HL-60/S4 treated with phorbol 12-myristate 13-acetate at 8.2 ng/mL for 4 days and 3 days (cell line): ENCODE data around the gene FAM53B.

Experiments used
- in situ Hi-C: fragments of 300-500 bp; cut with MboI; formaldehyde crosslinking; loops from 2 replicates; pipeline ENCODE4 v1.15.0; 2022; ENCODE audit warnings: low sequenced_read_pairs

FAM53B gene

DNA sequence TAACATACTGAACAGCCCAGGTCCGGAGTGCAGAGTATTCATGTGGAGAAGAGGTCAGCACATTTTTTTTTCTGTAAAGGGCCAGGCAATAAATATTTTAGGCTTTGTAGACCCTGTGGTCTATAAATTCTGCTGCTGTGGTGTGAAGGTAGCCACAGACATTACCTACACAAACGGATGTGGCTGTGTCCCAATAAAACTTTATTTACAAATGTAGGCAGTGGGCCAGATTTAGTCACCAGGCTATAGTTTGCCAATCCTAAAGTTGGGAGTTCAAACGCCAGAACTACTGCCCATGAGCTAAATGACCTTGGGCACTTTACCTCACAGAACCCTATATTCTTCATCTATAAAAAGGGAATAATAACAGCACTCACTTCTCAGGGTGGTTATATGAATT, 13.4 kb downstream of the FAM53B start:
- in situ Hi-C loops: no loop called here

DNA sequence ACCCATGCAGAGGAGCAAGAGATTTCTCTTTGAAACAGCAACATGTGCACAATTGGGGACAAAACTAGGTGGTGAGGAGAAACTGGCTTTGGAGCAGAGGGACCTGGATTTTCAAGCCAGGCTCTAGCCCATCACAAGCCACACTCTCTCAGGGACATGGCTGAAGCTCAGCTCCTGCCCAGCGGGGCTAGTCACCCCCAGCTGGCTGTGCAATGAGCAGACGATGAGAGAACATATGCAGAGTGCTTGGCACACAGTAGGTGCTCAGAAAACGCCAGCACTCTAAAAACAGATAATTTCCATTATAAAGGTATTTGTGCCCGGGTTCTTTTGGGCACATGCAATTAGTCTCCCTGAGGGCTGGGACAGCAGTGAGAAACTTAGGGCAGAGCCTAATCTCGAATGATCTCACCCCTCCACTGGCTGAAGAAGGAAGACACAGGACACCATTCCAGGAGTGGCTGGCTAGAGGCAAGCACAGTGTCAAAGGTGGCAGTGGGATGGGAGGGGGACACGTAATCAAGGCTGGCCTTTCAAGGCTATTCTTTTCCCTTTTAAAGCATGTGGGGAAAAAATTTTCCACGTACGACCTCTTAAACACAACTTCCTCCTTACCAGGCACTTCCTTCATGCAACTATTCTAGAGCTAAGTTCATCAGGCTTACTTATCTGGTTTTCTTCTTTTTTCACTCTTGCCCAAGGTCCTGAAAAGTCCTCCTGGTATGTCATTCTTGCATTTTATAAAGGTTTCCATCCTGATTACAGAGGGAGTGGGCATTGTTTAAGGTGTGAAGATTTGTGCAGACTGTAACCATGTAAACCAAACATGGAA, 15.1 kb downstream of the FAM53B start:
- in situ Hi-C loops: no loop called here

DNA sequence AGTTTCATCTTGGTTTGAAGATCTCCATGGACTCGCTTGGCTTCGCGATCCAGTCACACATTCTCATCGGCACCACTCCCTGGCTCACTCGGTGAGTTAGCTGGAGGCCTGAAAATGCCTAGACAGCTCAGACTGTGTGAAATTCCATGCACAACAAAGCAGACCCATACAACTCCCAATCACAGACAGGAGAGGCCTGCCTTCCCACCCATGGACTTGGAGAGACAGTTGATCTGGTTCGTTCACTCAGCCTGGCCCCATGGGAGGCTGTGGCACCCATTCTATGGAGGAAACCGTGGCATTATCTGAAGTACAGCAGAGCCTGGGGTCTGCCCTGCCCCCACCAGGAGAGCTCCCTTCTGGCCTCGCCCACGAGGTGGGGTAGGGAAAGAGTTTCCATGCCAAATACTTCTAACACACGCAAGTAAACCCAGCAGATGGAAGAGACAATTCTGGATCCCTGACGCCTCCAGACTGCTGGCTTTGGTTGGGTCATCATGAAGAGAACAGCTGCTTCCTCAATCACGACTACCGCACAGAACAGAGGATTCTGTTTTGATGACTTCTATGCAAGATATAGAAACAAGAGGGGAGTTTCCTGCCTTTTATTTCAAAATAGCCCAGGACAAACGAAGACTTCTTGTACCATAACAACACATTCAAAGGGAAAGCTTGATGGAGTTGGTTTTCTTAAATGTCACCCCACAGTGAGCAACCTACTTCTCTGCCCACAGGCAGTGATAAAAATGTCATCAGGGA, 15.9 kb downstream of the FAM53B start:
- in situ Hi-C loops: no loop called here

DNA sequence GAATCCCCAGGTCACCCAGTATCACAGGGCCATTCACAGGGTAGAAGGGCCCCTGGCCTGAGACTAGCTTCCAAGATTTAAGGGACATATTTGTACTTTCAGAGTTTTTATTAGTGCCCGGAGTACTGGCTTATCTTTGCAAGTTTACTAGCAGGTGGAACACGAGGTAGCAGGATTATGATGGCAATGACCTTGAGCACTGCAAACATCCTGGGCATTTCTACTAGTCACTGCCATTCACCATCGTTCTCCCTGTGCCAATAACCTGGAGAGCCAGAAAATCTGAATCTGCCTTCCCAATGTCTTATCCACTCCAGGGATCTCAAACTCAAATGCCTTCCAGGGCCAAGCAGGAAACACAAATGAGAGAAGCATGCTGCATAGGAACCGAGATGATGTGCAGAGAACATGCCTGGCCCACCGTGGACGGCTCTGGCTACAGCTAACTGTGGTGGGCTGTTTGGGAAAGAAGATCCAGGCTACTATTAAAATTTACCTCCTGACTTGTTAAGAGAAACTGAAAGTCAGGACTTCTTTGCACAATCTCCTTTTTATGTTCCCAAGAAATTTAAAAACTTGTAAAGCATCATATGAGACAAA, 16.7 kb downstream of the FAM53B start:
- in situ Hi-C loops: no loop called here

DNA sequence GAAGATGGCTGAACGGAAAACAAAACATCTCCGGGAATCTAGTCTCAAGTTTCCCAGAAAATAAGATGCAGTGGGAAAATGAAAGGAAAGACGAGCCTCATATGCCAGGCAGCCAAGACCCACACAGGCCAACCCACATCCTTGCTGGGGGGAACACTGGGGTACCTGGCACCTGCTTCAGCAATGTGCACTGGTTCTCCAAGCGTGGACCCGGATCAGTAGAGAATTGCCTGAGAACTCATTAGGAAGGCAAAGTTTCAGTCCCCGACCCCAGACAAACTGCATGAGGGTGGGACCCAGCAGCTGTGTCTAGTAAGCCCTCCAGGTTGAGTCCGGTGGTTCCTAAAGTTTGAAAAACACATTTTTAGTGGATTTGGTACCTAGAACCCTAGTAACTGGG, 18.4 kb downstream of the FAM53B start:
- in situ Hi-C loops: no loop called here

DNA sequence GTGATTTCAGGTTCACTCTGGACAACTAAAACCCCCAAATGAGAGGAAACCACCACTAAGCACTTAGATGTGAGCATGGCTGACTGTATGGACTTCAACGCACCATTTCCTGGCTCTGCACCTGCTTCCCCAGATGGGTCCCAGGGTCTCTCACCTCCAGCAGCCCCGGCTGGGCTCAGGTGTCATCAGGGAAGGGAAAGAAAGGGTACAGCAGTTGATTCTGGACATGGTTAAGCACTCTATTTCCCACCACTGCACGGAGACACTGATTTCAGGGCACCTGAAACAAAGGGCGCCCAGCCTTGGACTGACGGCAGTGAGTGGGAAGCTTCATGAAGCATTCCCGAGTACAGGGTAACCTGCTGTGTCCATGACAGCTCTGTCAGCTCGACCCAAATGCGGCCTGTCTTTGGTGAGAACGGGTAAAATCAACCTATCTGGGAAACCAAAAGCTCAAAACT, 19.0 kb downstream of the FAM53B start:
- in situ Hi-C loops: no loop called here

DNA sequence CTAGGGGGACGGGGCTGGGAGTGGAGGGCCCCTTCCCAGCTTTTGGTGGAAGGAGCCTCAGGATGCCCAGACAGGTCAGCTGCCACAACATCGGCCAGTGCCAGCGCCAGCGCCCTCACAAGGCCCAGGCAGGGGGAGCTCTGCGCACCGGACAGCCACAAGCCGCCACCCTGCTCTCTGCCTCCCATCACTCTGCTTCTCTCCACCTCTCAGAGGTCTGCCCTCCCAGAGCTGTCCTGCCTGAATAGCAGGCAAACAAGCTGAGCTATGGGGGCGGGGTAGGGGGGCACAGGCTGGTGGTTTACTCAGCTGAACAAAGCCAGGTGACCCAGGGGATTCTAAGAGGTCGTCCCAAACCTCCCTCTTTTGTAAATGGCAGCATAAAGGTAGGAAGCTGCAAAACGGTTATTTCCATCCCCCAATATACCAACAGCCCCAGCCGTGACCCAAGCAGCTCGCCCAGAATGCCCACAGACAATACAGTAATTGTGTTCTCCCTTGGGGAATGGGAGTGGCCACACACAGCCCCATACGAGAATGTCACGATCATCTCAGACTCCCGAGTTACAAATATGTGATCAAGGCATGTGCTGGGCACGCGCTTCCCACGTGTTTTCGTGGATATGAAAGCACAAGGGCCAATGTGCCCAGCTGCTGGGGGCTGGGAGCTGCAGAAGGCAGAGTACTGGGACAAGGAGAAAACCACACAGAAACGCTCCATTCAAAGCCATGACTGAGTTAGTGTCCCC, 19.7 kb downstream of the FAM53B start:
- in situ Hi-C loops: no loop called here

DNA sequence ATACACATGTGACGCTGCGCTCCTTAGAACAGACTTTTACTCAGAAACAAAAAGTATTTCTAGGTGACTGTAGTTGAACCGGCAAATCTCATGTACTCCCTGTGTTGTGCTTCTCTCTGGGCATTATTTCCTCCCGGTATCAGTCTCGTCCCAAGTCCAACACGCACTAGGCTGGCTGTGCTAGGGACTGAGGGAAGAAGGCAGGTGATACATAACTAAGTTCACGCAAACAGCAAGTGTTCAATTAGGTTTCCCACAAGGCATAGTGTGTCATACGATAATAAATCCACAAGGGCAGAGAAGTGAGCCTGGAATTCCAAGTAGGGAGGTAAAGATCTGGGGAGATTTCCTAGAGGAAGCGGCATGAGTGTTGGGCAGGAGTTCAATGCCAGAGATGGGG, 20.4 kb downstream of the FAM53B start:
- in situ Hi-C loops: no loop called here

DNA sequence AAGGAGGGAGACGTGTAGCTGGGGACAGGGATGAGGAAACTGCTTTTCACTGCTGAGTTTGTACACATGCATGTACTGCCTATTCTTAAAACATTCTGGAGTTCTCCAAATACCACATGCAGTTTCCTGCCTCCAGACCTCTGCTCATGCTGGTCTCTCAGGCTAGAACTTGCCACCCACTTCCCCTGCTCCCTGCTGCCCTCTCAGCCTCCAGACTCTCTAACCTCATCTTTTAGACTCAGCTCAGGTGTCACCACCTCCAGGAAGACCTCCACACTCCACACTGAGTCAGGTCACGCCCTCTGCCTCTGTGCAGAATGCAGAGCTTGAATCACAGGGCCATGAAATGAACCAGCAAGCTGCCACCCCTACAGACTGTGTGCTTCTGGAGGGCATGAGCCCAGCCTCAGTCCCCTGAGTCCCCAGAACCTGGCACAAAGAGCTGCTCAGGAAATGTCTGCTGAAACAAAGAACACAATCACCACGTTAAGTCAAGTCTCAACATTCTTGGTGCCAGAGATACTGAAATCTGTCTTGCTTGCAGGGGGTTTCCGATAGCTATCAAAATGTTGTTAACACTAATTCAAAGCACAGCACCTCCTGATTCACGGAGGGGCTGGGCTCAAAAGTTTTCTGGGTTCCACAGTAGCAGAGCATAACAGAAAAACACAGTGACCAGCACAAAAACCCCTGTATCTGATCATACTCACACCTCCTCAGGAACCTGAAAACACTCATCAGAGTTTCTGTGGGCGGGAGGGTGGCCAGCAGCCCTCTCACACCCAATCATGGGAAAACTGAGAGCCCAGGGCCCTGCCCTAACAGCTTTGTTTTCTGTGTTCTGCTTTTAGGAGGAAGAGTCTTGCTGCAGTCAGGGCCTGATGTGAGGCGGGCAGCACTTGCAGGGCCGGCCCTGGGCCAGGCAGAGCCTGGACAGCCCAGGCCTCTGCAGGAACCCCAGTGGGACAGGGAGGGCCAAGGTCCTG, 21.1 kb downstream of the FAM53B start:
- in situ Hi-C loops: no loop called here

DNA sequence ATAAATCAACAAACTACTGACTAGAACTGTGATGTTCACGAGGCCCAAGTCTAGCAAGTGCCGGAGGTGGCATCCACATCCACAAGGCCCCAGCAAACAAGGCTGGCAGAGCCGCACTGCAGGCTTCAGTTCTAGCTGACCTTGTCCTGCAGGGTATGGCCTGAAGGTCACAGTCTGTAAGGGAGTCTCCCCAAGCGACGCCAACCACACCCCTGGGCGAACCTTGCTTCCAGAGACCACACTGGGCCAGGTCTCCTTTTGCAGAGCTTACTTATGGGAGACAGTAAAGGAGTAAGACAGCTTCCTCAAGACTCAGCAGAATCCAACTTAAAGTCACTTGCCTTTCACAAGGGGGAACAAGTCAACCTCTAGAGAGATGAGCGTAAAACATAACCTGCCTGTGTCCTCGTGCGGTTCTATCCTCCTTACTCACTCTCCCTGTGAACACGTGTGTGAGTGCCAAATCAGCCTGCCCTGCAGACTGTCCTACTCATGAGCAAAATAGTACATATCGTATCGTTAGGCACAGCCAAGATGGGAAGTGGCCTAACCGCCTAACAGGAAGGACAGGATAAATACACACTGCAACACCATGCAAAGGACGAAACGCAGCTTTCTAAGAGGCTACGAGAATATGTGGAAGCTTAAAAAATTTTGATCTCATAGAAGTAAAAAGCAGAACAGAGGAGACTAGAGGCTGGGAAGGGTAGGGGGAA, 22.7 kb downstream of the FAM53B start:
- in situ Hi-C loops: no loop called here

DNA sequence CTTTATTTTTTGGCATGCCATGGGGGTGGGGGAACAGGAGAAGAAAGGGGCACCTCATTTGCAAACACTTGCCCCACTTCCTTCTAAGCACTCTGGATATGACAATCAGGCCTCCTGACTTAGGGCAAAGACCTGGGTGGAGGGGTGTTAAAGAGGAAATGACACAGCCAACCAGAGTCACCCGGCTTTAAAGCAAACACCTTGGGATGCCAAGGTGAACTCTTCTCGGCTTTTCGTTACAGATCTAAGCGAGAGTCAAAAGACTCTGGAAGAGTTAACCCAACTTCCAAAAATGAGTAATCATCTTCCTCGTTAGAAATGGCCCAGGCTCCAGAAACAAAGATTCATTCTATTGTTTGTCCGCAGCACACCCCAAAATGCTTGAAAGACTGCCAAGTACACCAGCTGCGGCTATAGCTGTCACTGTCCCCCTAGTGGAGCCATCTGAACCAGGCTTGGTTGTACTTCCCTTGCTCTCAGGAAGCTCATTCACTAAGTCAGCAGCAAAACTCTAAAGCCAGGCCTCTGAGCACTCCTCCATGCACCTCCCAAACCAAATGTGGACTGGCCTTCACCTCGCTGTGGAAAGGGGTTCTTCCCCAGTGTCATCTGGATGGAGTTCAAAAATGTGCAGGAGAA, 24.8 kb downstream of the FAM53B start:
- in situ Hi-C loops: no loop called here

DNA sequence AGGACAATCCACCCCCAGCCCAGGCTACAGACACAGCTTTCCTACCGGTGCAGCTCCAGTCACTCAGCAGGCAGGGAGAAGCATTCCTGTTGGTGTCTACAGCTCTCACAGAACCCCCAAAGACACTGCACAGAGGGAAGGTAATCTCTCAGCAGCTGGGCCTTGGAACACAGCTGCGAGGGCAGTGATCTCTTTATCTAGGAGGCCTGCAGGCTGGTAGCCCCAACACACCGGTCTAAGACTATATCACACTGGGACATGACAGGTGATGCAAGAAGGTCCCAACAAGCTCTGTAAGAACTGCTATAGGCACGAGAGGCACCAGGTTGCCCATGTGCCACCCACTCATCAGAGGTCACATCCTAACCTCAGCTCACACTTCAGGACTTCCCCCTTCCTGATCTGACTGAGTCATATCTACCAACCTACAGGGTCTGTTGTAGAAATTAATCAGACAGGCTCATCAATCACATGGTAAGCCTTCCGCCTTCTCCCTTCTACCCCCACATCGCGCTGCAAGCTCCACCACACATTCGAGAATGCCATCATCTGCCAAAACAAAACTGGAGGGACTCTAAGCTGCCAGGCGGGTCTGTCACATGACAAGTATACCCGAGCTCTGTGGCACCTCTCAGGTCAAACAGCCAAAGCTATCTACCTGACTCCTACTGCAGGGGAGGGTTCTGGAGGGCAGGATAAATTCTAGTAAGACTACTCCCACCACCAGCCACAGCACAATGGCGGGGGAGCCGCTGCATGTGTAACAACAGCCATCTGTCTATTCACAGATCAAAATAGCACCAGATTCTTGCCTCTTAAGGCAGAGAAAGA, 26.1 kb downstream of the FAM53B start:
- in situ Hi-C loops: no loop called here

DNA sequence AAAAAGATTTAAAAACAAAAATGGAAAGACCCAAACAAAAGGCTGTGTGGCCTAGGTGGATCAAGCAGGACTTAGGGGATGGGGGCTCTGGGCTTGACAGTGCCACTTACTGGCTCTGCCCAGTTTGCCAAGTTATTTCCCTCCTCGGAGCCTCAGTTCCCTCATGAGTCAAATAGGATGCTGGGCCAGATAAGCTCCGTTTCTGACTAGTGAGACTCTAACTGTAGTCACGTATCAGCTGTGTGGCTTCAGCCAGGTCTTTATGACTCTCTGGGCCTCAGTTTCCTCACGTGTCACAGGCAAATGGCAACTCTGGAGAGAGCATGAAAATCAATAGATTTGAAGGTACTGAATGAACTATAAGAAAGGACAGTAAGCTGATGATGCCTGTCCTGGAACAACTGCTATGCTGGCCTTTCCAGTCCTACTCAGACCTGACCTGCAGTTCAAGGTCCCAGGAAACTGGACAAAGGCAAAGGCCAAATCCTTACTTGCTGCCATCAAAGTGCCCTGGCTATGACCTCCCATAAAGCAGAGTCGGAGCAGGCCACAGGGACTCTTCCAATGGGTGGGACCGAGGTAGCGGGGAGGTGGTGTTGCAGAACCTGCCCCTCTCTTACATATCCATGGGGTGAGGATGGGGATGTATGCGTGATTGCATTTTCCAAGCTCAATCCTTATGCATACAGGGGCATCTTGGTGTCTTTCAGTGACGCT, 27.0 kb downstream of the FAM53B start:
- in situ Hi-C loops: no loop called here

DNA sequence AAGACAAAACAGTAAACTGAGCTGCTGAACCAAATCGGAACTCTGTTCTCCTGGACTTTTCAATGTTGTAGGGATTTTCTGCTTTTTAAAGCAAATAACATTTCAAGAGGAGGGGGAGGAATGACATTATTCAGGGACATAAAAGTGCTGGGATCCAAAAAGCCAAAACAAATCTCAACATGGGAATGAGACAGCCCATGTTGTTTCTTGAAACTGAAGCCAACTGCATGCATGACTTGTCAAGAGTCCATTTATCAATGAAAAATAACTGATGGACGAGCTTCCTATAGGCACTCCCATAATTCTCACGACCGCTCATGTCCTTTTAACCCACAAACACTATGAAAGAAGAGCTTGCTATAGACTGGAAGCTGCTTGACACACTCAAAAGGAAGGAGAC, 27.8 kb downstream of the FAM53B start:
- in situ Hi-C loops: no loop called here

DNA sequence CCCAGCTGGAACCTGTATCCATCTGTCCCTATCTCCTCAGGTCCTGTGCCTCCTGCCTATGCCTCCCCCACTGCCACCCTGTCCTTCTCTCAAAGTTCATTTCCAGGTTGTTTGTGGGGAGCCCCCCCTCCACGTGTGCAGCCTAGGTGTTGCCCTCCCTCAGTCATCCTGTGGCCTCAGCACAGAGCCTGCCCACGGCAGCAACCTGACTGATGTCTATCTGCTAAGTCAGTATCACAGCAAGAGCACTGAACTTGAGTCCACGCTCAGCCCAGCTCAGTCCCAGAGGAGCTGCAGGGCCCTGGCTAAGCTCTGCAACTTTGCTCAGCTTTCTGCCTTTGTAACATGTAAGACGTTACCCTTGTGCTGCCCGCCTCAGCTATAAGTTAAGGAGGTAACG, 28.7 kb downstream of the FAM53B start:
- in situ Hi-C loops: no loop called here

DNA sequence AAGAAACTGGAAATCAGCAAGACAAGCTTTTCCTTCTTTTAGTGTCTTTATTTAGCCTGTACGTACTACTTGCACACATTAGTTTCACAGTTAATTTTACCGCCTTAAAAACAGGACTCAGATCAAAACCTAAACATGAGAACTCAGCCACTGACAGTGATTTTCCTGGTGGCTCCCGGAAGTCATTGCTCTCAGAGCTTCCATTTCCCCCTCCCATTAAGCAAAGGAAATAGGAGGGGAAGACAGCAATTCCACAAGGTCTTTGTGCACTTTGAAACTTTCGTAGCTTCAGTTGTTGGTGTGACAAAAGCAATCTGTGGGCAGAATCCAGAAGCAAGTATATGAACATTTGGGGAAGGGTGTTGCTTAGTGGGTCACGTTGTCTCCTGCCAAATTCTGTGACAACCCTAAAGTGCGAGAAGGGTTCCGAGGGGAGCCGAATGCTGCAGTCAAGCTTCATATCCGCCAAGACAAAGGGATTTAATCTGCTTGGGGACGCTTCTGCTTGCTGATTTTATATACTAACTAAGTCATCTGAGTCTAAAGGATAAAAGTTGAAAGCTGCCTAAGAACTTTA, 30.4 kb downstream of the FAM53B start:
- in situ Hi-C loops: no loop called here
